GM12892 (cell line): ENCODE data around the gene CSH1.

ENCODE experiments used
- POLR2A ChIP-seq: IDR thresholded peaks from 2 replicates; pipeline ENCODE4 v1.6.1; 2011; ENCODE audit warnings: low read depth, low read length, control low read depth
- POLR2AphosphoS5 ChIP-seq: IDR thresholded peaks from 2 replicates; pipeline ENCODE4 v1.6.1; 2011; ENCODE audit warnings: low read depth, low read length, control low read depth

DNA sequence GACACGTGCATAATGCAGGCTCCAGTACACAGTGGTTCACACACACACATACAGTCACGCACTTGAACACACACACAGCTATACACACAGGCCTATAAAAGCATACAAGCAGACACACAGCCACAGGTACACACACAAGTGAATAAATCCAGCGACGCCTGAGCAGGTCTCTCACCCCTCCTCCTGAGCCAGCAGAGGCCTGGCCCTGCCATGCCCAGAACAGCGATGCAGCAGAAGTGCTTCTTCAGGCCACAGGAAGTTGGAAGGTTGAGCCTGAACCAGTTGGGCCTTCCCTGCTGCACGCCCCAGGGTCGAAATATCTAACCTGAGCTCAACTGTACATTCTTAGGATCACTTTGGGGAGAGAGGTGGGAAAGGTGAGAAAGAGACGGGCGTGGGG, 43.0 kb upstream of the CSH1 start:
- TF ChIP-seq POLR2AphosphoS5 (no peak), POLR2A (no peak)
